SK-N-SH (cell line): ENCODE results near the gene CDH12. TPM values are rescaled to one million over a fixed set of nuclear protein-coding genes. Genes with fewer than 3 reads are reported as not detected.

ENCODE experiments used
- CTCF ChIA-PET: fragments of 300-600, 350-600 bp; formaldehyde crosslinking; extraction: SDS; loops from one replicate; lab custom pipeline; 2021; lab: Yijun Ruan, JAX
- POLR2A ChIA-PET: fragments of 350-600 bp; sonication (Branson Sonifier 250); formaldehyde crosslinking; extraction: SDS; loops from one replicate; lab custom pipeline; 2020; ENCODE audit warnings: antibody characterized with exemption, inconsistent platforms; lab: Yijun Ruan, JAX
- DNase-seq: peaks from one replicate; pipeline ENCODE4 v3.0.0; 2012
- H2AFZ ChIP-seq: fragments of 200-600 bp; sonication (generic); 2 replicates; pipeline ENCODE4 v1.8.1; 2016; ENCODE audit warnings: antibody characterized with exemption, mild to moderate bottlenecking, low read depth
- H3F3A ChIP-seq: fragments of 200-600 bp; sonication (generic); replicated peaks from 2 replicates; pipeline ENCODE3; 2016; ENCODE audit warnings: antibody characterized with exemption, mild to moderate bottlenecking; ENCODE audit not compliant: insufficient read depth
- H3K27ac ChIP-seq, 2 experiments: fragments of 200-500 bp in 1 of 2; fragments of 200-600 bp in 1 of 2; sonication (Bioruptor generic) in 1 of 2; sonication (generic), shearing (Covaris generic) in 1 of 2; 2 replicates each; pipeline versions ENCODE4 v1.5.1 to v1.6.1; 2014 to 2016; ENCODE audit warnings: low read depth in 2 of 2, inconsistent platforms in 1 of 2, low read length in 1 of 2, mild to moderate bottlenecking in 1 of 2, mixed read lengths in 1 of 2
- H3K27me3 ChIP-seq: fragments of 200-600 bp; sonication (generic), shearing (Covaris generic); 2 replicates; pipeline ENCODE4 v1.6.1; 2016; ENCODE audit warnings: mixed run types; ENCODE audit not compliant: insufficient read depth
- H3K36me3 ChIP-seq, 2 experiments: fragments of 200-500 bp in 1 of 2; fragments of 200-600 bp in 1 of 2; sonication (Bioruptor generic) in 1 of 2; sonication (generic) in 1 of 2; replicated peaks in 1 of 2; 2 replicates each; pipeline versions ENCODE3 to v1.5.1; 2014 to 2016; ENCODE audit warnings: low read length in 1 of 2, mild to moderate bottlenecking in 1 of 2; ENCODE audit not compliant: insufficient read depth in 2 of 2, control insufficient read depth in 1 of 2
- H3K4me1 ChIP-seq, 2 experiments: fragments of 200-500 bp in 1 of 2; fragments of 200-600 bp in 1 of 2; sonication (Bioruptor generic) in 1 of 2; sonication (generic), shearing (Covaris generic) in 1 of 2; 2 replicates each; pipeline versions ENCODE4 v1.5.1 to v1.6.1; 2014 to 2016; ENCODE audit warnings: low read depth in 1 of 2, low read length in 1 of 2, mixed run types in 1 of 2; ENCODE audit not compliant: insufficient read depth in 2 of 2, control insufficient read depth in 1 of 2
- H3K4me2 ChIP-seq: fragments of 200-600 bp; sonication (generic), shearing (Covaris generic); 2 replicates; pipeline ENCODE4 v1.6.1; 2017; ENCODE audit warnings: mixed run types
- H3K4me3 ChIP-seq, 2 experiments: fragments of 200-500 bp in 1 of 2; fragments of 200-600 bp in 1 of 2; sonication (Bioruptor generic) in 1 of 2; sonication (generic), shearing (Covaris generic) in 1 of 2; 2 replicates each; pipeline versions ENCODE4 v1.5.1 to v1.8.1; 2014 to 2016; ENCODE audit warnings: low read depth in 2 of 2, inconsistent platforms in 1 of 2, low read length in 1 of 2, mild to moderate bottlenecking in 1 of 2, mixed read lengths in 1 of 2, moderate library complexity in 1 of 2
- H3K79me2 ChIP-seq: fragments of 200-600 bp; sonication (generic); 2 replicates; pipeline ENCODE4 v1.8.1; 2017; ENCODE audit warnings: mild to moderate bottlenecking; ENCODE audit not compliant: insufficient read depth
- H3K9ac ChIP-seq: fragments of 200-600 bp; sonication (generic); 2 replicates; pipeline ENCODE4 v1.6.1; 2017; ENCODE audit warnings: mixed run types
- H3K9me2 ChIP-seq: fragments of 200-600 bp; sonication (generic); 2 replicates; pipeline ENCODE4 v1.6.1; 2017; ENCODE audit warnings: mixed run types
- H3K9me3 ChIP-seq: fragments of 200-600 bp; sonication (generic); 2 replicates; pipeline ENCODE4 v1.6.1; 2017; ENCODE audit warnings: mixed run types, mild to moderate bottlenecking, moderate library complexity
- H4K20me1 ChIP-seq: fragments of 200-600 bp; sonication (generic); 2 replicates; pipeline ENCODE4 v1.6.1; 2017; ENCODE audit warnings: mild to moderate bottlenecking, mixed run types; ENCODE audit not compliant: insufficient read depth
- EP300 ChIP-seq, 2 experiments: IDR thresholded peaks; 2 replicates each; pipeline versions ENCODE4 v1.4.0 to v1.6.1; 2012; ENCODE audit warnings: borderline replicate concordance in 1 of 2, low read depth in 1 of 2, low read length in 1 of 2
- EZH2phosphoT487 ChIP-seq: fragments of 200-600 bp; sonication (generic); IDR thresholded peaks from 2 replicates; pipeline ENCODE4 v1.6.1; 2017; ENCODE audit warnings: low read depth, mixed run types, mild to moderate bottlenecking, antibody characterized with exemption, moderate library complexity, borderline replicate concordance
- FOXJ3 ChIP-seq: sonication (generic); formaldehyde crosslinking; IDR thresholded peaks from 2 replicates; pipeline ENCODE4 v1.5.1; 2020; ENCODE audit warnings: mild to moderate bottlenecking, missing genetic modification reagents
- FOXM1 ChIP-seq: IDR thresholded peaks from 2 replicates; pipeline ENCODE4 v1.4.0; 2012; ENCODE audit warnings: low read depth, mild to moderate bottlenecking
- GABPA ChIP-seq: IDR thresholded peaks from 2 replicates; pipeline ENCODE4 v1.4.0; 2012; ENCODE audit warnings: low read depth, mild to moderate bottlenecking
- GATA2 ChIP-seq: sonication (generic); formaldehyde crosslinking; IDR thresholded peaks from 2 replicates; pipeline ENCODE4 v1.5.0; 2020; ENCODE audit warnings: mild to moderate bottlenecking, missing genetic modification reagents
- JUND ChIP-seq: IDR thresholded peaks from 2 replicates; pipeline ENCODE4 v1.4.0; 2012
- MEF2A ChIP-seq: IDR thresholded peaks from 2 replicates; pipeline ENCODE4 v1.4.0; 2012; ENCODE audit warnings: low read depth, borderline replicate concordance
- NRF1 ChIP-seq: IDR thresholded peaks from 2 replicates; pipeline ENCODE4 v1.6.1; 2012; ENCODE audit warnings: low read depth, mild to moderate bottlenecking, low read length
- POLR2AphosphoS5 ChIP-seq: IDR thresholded peaks from 2 replicates; pipeline ENCODE4 v1.6.1; 2012; ENCODE audit warnings: low read depth, low read length
- RFX5 ChIP-seq: IDR thresholded peaks from 2 replicates; pipeline ENCODE4 v1.6.1; 2012; ENCODE audit warnings: mild to moderate bottlenecking, improper control_type of control experiment, low read length
- SMC3 ChIP-seq: IDR thresholded peaks from 2 replicates; pipeline ENCODE4 v1.6.1; 2012; ENCODE audit warnings: low read depth, low read length, improper control_type of control experiment
- TAF1 ChIP-seq: IDR thresholded peaks from 2 replicates; pipeline ENCODE4 v1.6.1; 2012; ENCODE audit warnings: low read depth, mild to moderate bottlenecking, low read length, moderate library complexity, borderline replicate concordance
- TCF12 ChIP-seq: IDR thresholded peaks from 2 replicates; pipeline ENCODE4 v1.4.0; 2012
- TEAD4 ChIP-seq: IDR thresholded peaks from 2 replicates; pipeline ENCODE4 v1.4.0; 2012; ENCODE audit warnings: mild to moderate bottlenecking, borderline replicate concordance; ENCODE audit not compliant: insufficient read depth
- YY1 ChIP-seq: IDR thresholded peaks from 2 replicates; pipeline ENCODE4 v1.4.0; 2012; ENCODE audit warnings: low read depth, mild to moderate bottlenecking
- WGBS: methylation state at CpG from one replicate; pipeline ENCODE4 v1.1.6; 2017; ENCODE audit warnings: low lambda C conversion rate; 5-methylcytosine and 5-hydroxymethylcytosine counted together
- polyA plus RNA-seq, 3 experiments: library from polyadenylated mRNA; depleted of rRNA; stranded (reverse); fragments of >200 nt; gene quantifications; 2 replicates each; pipeline ENCODE4 v1.2.3, GENCODE V29; 2012
- TF ChIP-seq, protein P1 (sequence below): IDR thresholded peaks from 2 replicates; pipeline ENCODE4 v1.4.0; 2012; ENCODE audit warnings: low read depth, borderline replicate concordance
- TF ChIP-seq, protein P2 (sequence below): IDR thresholded peaks from 2 replicates; pipeline ENCODE4 v1.6.1; 2012; ENCODE audit warnings: mild to moderate bottlenecking, low read depth, low read length, moderate library complexity
- TF ChIP-seq, protein P3 (sequence below): fragments of 150-350 bp; IDR thresholded peaks from 2 replicates; pipeline ENCODE4 v1.6.1; 2017; ENCODE audit warnings: antibody characterized with exemption, low read length, low read depth, borderline replicate concordance
- TF ChIP-seq, protein P4 (sequence below): fragments of 150-350 bp; IDR thresholded peaks from 2 replicates; pipeline ENCODE4 v1.6.1; 2016; ENCODE audit warnings: mild to moderate bottlenecking, low read depth, low read length
- TF ChIP-seq, protein P5 (sequence below): IDR thresholded peaks from 2 replicates; pipeline ENCODE4; 2012

The CDH12 gene
- polyA plus RNA-seq, 1 of the 3 experiments (the other 2 are of a cell fraction), result not detected

DNA sequence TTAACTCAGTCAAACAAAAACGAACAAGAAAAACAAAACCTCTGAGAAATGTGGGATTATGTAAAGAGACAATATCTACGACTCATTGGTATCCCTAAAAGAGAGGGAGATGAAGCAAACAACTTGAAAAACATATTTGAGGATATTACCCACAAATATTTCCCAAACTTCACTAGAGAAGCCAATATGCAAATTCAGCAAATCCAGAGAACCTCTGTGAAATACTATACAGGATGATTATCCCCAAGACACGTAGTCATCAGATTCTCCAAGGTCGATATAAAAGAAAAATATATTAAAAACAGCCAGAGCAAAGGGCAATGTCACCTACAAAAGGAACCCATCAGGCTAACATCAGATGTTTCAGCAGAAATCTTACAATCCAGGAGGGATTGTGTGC, 226.1 kb downstream of the CDH12 start:
- ChIA-PET CTCF (no interaction called here), POLR2A (no interaction called here)
- under 1% methylated on average over 4 of the region's 4 CpGs for WGBS
- Histone ChIP-seq H3K27ac (no peak overlapping the region), H3F3A (no peaks in the 10 kb centered on the region), H3K9me2 (no peaks in the 10 kb centered on the region), H3K27me3 (no peaks in the 10 kb centered on the region), H2AFZ (no peak overlapping the region), H3K9me3 (no peaks in the 10 kb centered on the region), H3K9ac (no peak overlapping the region), H3K4me2 (no peak overlapping the region), H3K4me1 (no peaks in the 10 kb centered on the region), H4K20me1 (no peaks in the 10 kb centered on the region), H3K36me3 (no peaks in the 10 kb centered on the region), H3K4me3 (no peak overlapping the region), H3K79me2 (no peaks in the 10 kb centered on the region)
- no peak for TF ChIP-seq YY1
- no peak for TF ChIP-seq FOXM1
- no peak for TF ChIP-seq EP300 (IDR thresholded peaks at IDR 0.05; ENCODE audit: borderline replicate concordance in 1 of 2, low read depth in 1 of 2, low read length in 1 of 2)
- TF ChIP-seq TCF12, result no peak
- no peak for TF ChIP-seq JUND
- no peak for TF ChIP-seq FOXJ3 (CRISPR knock-in tag)
- no peak for TF ChIP-seq POLR2AphosphoS5
- no peak for TF ChIP-seq MEF2A
- no peak for TF ChIP-seq GABPA
- TF ChIP-seq, protein P1, sequence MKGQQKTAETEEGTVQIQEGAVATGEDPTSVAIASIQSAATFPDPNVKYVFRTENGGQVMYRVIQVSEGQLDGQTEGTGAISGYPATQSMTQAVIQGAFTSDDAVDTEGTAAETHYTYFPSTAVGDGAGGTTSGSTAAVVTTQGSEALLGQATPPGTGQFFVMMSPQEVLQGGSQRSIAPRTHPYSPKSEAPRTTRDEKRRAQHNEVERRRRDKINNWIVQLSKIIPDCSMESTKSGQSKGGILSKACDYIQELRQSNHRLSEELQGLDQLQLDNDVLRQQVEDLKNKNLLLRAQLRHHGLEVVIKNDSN, result no peak
- TF ChIP-seq TEAD4, result no peak
- TF ChIP-seq, protein P2, sequence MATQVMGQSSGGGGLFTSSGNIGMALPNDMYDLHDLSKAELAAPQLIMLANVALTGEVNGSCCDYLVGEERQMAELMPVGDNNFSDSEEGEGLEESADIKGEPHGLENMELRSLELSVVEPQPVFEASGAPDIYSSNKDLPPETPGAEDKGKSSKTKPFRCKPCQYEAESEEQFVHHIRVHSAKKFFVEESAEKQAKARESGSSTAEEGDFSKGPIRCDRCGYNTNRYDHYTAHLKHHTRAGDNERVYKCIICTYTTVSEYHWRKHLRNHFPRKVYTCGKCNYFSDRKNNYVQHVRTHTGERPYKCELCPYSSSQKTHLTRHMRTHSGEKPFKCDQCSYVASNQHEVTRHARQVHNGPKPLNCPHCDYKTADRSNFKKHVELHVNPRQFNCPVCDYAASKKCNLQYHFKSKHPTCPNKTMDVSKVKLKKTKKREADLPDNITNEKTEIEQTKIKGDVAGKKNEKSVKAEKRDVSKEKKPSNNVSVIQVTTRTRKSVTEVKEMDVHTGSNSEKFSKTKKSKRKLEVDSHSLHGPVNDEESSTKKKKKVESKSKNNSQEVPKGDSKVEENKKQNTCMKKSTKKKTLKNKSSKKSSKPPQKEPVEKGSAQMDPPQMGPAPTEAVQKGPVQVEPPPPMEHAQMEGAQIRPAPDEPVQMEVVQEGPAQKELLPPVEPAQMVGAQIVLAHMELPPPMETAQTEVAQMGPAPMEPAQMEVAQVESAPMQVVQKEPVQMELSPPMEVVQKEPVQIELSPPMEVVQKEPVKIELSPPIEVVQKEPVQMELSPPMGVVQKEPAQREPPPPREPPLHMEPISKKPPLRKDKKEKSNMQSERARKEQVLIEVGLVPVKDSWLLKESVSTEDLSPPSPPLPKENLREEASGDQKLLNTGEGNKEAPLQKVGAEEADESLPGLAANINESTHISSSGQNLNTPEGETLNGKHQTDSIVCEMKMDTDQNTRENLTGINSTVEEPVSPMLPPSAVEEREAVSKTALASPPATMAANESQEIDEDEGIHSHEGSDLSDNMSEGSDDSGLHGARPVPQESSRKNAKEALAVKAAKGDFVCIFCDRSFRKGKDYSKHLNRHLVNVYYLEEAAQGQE, result no peak
- TF ChIP-seq GATA2 (CRISPR knock-in tag), result no peak
- TF ChIP-seq, protein P3, sequence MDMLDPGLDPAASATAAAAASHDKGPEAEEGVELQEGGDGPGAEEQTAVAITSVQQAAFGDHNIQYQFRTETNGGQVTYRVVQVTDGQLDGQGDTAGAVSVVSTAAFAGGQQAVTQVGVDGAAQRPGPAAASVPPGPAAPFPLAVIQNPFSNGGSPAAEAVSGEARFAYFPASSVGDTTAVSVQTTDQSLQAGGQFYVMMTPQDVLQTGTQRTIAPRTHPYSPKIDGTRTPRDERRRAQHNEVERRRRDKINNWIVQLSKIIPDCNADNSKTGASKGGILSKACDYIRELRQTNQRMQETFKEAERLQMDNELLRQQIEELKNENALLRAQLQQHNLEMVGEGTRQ, result no peak
- no peak for DNase-seq

DNA sequence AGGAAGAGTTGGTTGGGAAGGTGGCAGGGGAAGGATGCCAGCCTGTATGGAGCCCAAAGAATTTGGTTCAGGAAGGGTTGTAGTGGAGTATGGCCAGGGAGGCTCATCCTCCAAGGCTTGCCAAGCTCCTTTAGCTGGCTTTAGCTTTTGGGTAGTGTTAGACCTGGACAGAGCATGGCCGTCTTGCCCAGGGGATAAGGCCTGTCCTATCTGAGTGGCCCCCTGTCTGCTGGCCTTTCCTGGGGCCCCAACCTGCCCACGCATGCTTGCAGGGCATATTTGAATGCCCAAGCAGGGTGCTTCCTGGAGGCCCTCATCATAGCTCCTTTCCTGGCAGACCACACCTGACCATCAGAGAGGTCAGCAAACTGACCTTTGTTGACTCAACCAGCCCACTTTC, 227.7 kb downstream of the CDH12 start:
- POLR2A ChIA-PET, result no interaction called here

More for the DNA sequence above, 227.7 kb downstream of the CDH12 start:
- DNase-seq, result no peak
- no peaks in the 10 kb centered on the region for H4K20me1 ChIP-seq
- no peaks in the 10 kb centered on the region for H3K9me2 ChIP-seq
- no peak overlapping the region for H3K4me3 ChIP-seq
- H3K27me3 ChIP-seq, result no peaks in the 10 kb centered on the region
- H3K4me2 ChIP-seq, result no peak overlapping the region
- no peaks in the 10 kb centered on the region for H3K36me3 ChIP-seq
- no peak overlapping the region for H2AFZ ChIP-seq
- no peaks in the 10 kb centered on the region for H3K4me1 ChIP-seq
- WGBS, result 20% methylated on average over 1 of the region's 2 CpGs
- TF ChIP-seq GATA2 (CRISPR knock-in tag) (no peak), EZH2phosphoT487 (no peak), RFX5 (no peak), SMC3 (no peak), TAF1 (no peak), MEF2A (no peak), NRF1 (no peak)
- TF ChIP-seq, protein P4, sequence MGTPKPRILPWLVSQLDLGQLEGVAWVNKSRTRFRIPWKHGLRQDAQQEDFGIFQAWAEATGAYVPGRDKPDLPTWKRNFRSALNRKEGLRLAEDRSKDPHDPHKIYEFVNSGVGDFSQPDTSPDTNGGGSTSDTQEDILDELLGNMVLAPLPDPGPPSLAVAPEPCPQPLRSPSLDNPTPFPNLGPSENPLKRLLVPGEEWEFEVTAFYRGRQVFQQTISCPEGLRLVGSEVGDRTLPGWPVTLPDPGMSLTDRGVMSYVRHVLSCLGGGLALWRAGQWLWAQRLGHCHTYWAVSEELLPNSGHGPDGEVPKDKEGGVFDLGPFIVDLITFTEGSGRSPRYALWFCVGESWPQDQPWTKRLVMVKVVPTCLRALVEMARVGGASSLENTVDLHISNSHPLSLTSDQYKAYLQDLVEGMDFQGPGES, result no peak
- TF ChIP-seq, protein P5, sequence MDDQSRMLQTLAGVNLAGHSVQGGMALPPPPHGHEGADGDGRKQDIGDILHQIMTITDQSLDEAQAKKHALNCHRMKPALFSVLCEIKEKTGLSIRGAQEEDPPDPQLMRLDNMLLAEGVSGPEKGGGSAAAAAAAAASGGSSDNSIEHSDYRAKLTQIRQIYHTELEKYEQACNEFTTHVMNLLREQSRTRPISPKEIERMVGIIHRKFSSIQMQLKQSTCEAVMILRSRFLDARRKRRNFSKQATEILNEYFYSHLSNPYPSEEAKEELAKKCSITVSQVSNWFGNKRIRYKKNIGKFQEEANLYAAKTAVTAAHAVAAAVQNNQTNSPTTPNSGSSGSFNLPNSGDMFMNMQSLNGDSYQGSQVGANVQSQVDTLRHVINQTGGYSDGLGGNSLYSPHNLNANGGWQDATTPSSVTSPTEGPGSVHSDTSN, result no peak
- TF ChIP-seq, all 33 proteins: peak for 0
- Histone ChIP-seq H3K79me2 (no peaks in the 10 kb centered on the region), H3K9me3 (no peaks in the 10 kb centered on the region), H3F3A (no peaks in the 10 kb centered on the region), H3K9ac (no peak overlapping the region), H3K27ac (no peak overlapping the region)
- CTCF ChIA-PET, result no interaction called here
